IMR-90 (cell line): ENCODE measurements around the gene ZDHHC14. TPM values are rescaled to one million over a fixed set of nuclear protein-coding genes. Genes with fewer than 3 reads are reported as not detected.

Experiments used
- ATAC-seq: fragments of 200-7000 bp; cut with Tn5 transposase; 2 replicates; pipeline ENCODE4 v1.9.1; 2020; ENCODE audit warnings: low read depth, mild to moderate bottlenecking, moderate library complexity
- BruUV-seq: library from RNA; stranded (reverse); fragments of 400-500 nt; replicated peaks from 2 replicates; lab custom pipeline; 2021; lab: Mats Ljungman, UMichigan
- CTCF ChIA-PET: fragments of 300-600 bp; formaldehyde crosslinking; extraction: SDS; loops from one replicate; lab custom pipeline; 2021; ENCODE audit warnings: antibody characterized with exemption; lab: Yijun Ruan, JAX
- POLR2A ChIA-PET: fragments of 300-600 bp; sonication (Branson Sonifier 250); formaldehyde crosslinking; loops from one replicate; lab custom pipeline; 2022; ENCODE audit warnings: antibody characterized with exemption; ENCODE audit not compliant: unreplicated experiment; lab: Charles Lee
- DNase-seq: peaks from one replicate; pipeline ENCODE4 v3.0.0; 2013
- H2AFZ ChIP-seq: replicated peaks from 2 replicates; pipeline ENCODE3; 2013; ENCODE audit warnings: low read length, mild to moderate bottlenecking; ENCODE audit not compliant: poor library complexity
- H2AK5ac ChIP-seq: 2 replicates; pipeline ENCODE4 v1.6.1; 2013; ENCODE audit warnings: low read depth, low read length, inconsistent platforms
- H2AK9ac ChIP-seq: replicated peaks from 2 replicates; pipeline ENCODE3; 2013; ENCODE audit warnings: mild to moderate bottlenecking, low read depth, low read length, moderate library complexity; ENCODE audit not compliant: poor library complexity
- H2BK120ac ChIP-seq: 2 replicates; pipeline ENCODE4 v1.6.1; 2013; ENCODE audit warnings: low read depth, low read length, inconsistent platforms
- H2BK15ac ChIP-seq: 3 replicates; pipeline ENCODE4 v1.6.1; 2013; ENCODE audit warnings: low read depth, low read length, inconsistent platforms
- H2BK20ac ChIP-seq: 2 replicates; pipeline ENCODE4 v1.6.1; 2013; ENCODE audit warnings: low read depth, mild to moderate bottlenecking, inconsistent platforms, low read length, moderate library complexity
- H2BK5ac ChIP-seq: 2 replicates; pipeline ENCODE4 v1.6.1; 2013; ENCODE audit warnings: mild to moderate bottlenecking, low read depth, low read length, inconsistent platforms; ENCODE audit not compliant: poor library complexity, severe bottlenecking
- H3K14ac ChIP-seq: replicated peaks from 2 replicates; pipeline ENCODE4 v1.6.1; 2013; ENCODE audit warnings: low read depth, low read length, inconsistent platforms
- H3K18ac ChIP-seq: 2 replicates; pipeline ENCODE4 v1.6.1; 2013; ENCODE audit warnings: low read depth, low read length, control low read depth
- H3K23ac ChIP-seq: 2 replicates; pipeline ENCODE4 v1.6.1; 2013; ENCODE audit warnings: low read depth, low read length, inconsistent platforms
- H3K27ac ChIP-seq: 2 replicates; pipeline ENCODE4 v1.5.1; 2013; ENCODE audit warnings: mild to moderate bottlenecking, control low read depth, low read length; ENCODE audit not compliant: insufficient read depth
- H3K27me3 ChIP-seq: 2 replicates; pipeline ENCODE4 v1.6.1; 2013; ENCODE audit warnings: low read length; ENCODE audit not compliant: control insufficient read depth, insufficient read depth
- H3K36me3 ChIP-seq: 2 replicates; pipeline ENCODE4 v1.6.1; 2013; ENCODE audit warnings: low read length, mixed read lengths; ENCODE audit not compliant: control insufficient read depth, insufficient read depth
- H3K4ac ChIP-seq: 2 replicates; pipeline ENCODE4 v1.6.1; 2013; ENCODE audit warnings: low read depth, low read length, inconsistent platforms
- H3K4me1 ChIP-seq: 2 replicates; pipeline ENCODE4 v1.6.1; 2013; ENCODE audit warnings: low read length, mixed read lengths; ENCODE audit not compliant: control insufficient read depth, insufficient read depth
- H3K4me2 ChIP-seq: 2 replicates; pipeline ENCODE4 v1.6.1; 2013; ENCODE audit warnings: low read depth, mild to moderate bottlenecking, control low read depth, low read length, moderate library complexity
- H3K4me3 ChIP-seq: 2 replicates; pipeline ENCODE4 v1.5.1; 2013; ENCODE audit warnings: low read depth, mild to moderate bottlenecking, control low read depth, low read length, moderate library complexity; ENCODE audit not compliant: insufficient read depth
- H3K56ac ChIP-seq: 2 replicates; pipeline ENCODE4 v1.6.1; 2013; ENCODE audit warnings: low read length, inconsistent platforms; ENCODE audit not compliant: insufficient read depth; ENCODE audit errors: extremely low read depth
- H3K79me1 ChIP-seq, 2 experiments: 2 replicates each; pipeline ENCODE4 v1.6.1; 2013; ENCODE audit warnings: low read length in 2 of 2, inconsistent platforms in 1 of 2, low read depth in 1 of 2
- H3K9ac ChIP-seq: 2 replicates; pipeline ENCODE4 v1.6.1; 2013; ENCODE audit warnings: low read depth, low read length, control low read depth
- H3K9me1 ChIP-seq: 2 replicates; pipeline ENCODE4 v1.6.1; 2013; ENCODE audit warnings: low read length, inconsistent platforms; ENCODE audit not compliant: insufficient read depth
- H3K9me3 ChIP-seq: 2 replicates; pipeline ENCODE4 v1.6.1; 2013; ENCODE audit warnings: low read length; ENCODE audit not compliant: control insufficient read depth, insufficient read depth
- H4K20me1 ChIP-seq: 2 replicates; pipeline ENCODE4 v1.6.1; 2013; ENCODE audit warnings: low read length, inconsistent platforms; ENCODE audit not compliant: insufficient read depth
- H4K5ac ChIP-seq: 2 replicates; pipeline ENCODE4 v1.6.1; 2013; ENCODE audit warnings: mild to moderate bottlenecking, low read depth, low read length, control low read depth
- H4K8ac ChIP-seq, 2 experiments: 2 replicates each; pipeline ENCODE4 v1.6.1; 2013; ENCODE audit warnings: low read depth in 2 of 2, low read length in 2 of 2, control low read depth in 1 of 2, inconsistent platforms in 1 of 2
- H4K91ac ChIP-seq: 2 replicates; pipeline ENCODE4 v1.6.1; 2013; ENCODE audit warnings: low read depth, low read length, inconsistent platforms; ENCODE audit not compliant: insufficient read depth
- BHLHE40 ChIP-seq: fragments of 150-350 bp; IDR thresholded peaks from 2 replicates; pipeline ENCODE4 v1.6.1; 2016; ENCODE audit warnings: mild to moderate bottlenecking, low read depth, low read length
- CEBPB ChIP-seq: IDR thresholded peaks from 2 replicates; pipeline ENCODE4 v1.6.1; 2012; ENCODE audit warnings: low read depth, low read length, improper control_type of control experiment
- CHD1 ChIP-seq: IDR thresholded peaks from 2 replicates; pipeline ENCODE4 v1.6.1; 2012; ENCODE audit warnings: low read depth, low read length, improper control_type of control experiment
- CTCF ChIP-seq: conservative IDR thresholded peaks from 2 replicates; pipeline ENCODE4 v1.5.1; 2012; ENCODE audit warnings: mild to moderate bottlenecking, low read depth, low read length, improper control_type of control experiment
- ELK1 ChIP-seq: fragments of 150-350 bp; IDR thresholded peaks from 2 replicates; pipeline ENCODE4 v1.6.1; 2016; ENCODE audit warnings: low read depth, mild to moderate bottlenecking, low read length, moderate library complexity, borderline replicate concordance
- FOS ChIP-seq: fragments of 150-350 bp; IDR thresholded peaks from 2 replicates; pipeline ENCODE4 v1.6.1; 2016; ENCODE audit warnings: low read depth, low read length
- MAFK ChIP-seq: IDR thresholded peaks from 2 replicates; pipeline ENCODE4 v1.6.1; 2012; ENCODE audit warnings: low read depth, low read length, improper control_type of control experiment
- MAZ ChIP-seq: IDR thresholded peaks from 2 replicates; pipeline ENCODE4 v1.6.1; 2012; ENCODE audit warnings: low read depth, mild to moderate bottlenecking, low read length, improper control_type of control experiment, moderate library complexity, borderline replicate concordance
- MXI1 ChIP-seq: IDR thresholded peaks from 2 replicates; pipeline ENCODE4 v1.6.1; 2012; ENCODE audit warnings: low read depth, mild to moderate bottlenecking, low read length, moderate library complexity, borderline replicate concordance
- NFE2L2 ChIP-seq: fragments of 150-350 bp; IDR thresholded peaks from 2 replicates; pipeline ENCODE4 v1.6.1; 2016; ENCODE audit warnings: low read depth, mild to moderate bottlenecking, low read length
- POLR2A ChIP-seq: IDR thresholded peaks from 2 replicates; pipeline ENCODE4 v1.6.1; 2012; ENCODE audit warnings: mild to moderate bottlenecking, low read depth, low read length
- RAD21 ChIP-seq: IDR thresholded peaks from 2 replicates; pipeline ENCODE4 v1.6.1; 2012; ENCODE audit warnings: low read length, improper control_type of control experiment
- RCOR1 ChIP-seq: IDR thresholded peaks from 2 replicates; pipeline ENCODE4 v1.6.1; 2012; ENCODE audit warnings: mild to moderate bottlenecking, low read length, improper control_type of control experiment; ENCODE audit not compliant: insufficient replicate concordance
- RFX5 ChIP-seq: IDR thresholded peaks from 2 replicates; pipeline ENCODE4 v1.8.0; 2012; ENCODE audit warnings: low read depth, mild to moderate bottlenecking, low read length, moderate library complexity
- SMC3 ChIP-seq: fragments of 150-350 bp; IDR thresholded peaks from 2 replicates; pipeline ENCODE4 v1.6.1; 2016; ENCODE audit warnings: low read depth, mild to moderate bottlenecking, antibody characterized with exemption, low read length, moderate library complexity
- USF2 ChIP-seq: fragments of 150-350 bp; IDR thresholded peaks from 2 replicates; pipeline ENCODE4 v1.6.1; 2017; ENCODE audit warnings: mild to moderate bottlenecking, antibody characterized with exemption, low read length, low read depth
- WGBS, 2 experiments: methylation state at CpG; one replicate each; pipeline versions ENCODE4 v1.1.5 to v1.1.7; 2013; ENCODE audit warnings: missing lambda C conversion rate in 2 of 2; ENCODE audit not compliant: insufficient read length in 1 of 2; ENCODE audit errors: extremely low coverage in 2 of 2; 5-methylcytosine and 5-hydroxymethylcytosine counted together
- dilution Hi-C: fragments of 300-500 bp; cut with HindIII; formaldehyde crosslinking; loops from one replicate; pipeline ENCODE4 v1.14.3; 2018; ENCODE audit warnings: low sequenced_read_pairs; ENCODE audit not compliant: unreplicated experiment
- in situ Hi-C: fragments of 300-500 bp; cut with MboI; formaldehyde crosslinking; loops from 3 replicates; pipeline ENCODE4 v1.14.3; 2019; ENCODE audit warnings: low sequenced_read_pairs, inconsistent platforms, mixed read lengths
- intact Hi-C: fragments of 100-400 bp; cut with micrococcal nuclease; formaldehyde crosslinking; loops from 2 replicates; pipeline ENCODE4 v1.10.0; 2022
- polyA plus RNA-seq, 3 experiments: library from polyadenylated mRNA; depleted of rRNA; stranded (reverse); fragments of >200 nt; gene quantifications; 2 replicates each; pipeline ENCODE4 v1.2.3, GENCODE V29; 2012; ENCODE audit warnings: low replicate concordance in 1 of 3
- total RNA-seq: library from RNA; depleted of rRNA; stranded (reverse); fragments of >200 nt; gene quantifications from 2 replicates; pipeline ENCODE4 v1.2.3, GENCODE V29; 2012

ZDHHC14 gene
- total and polyA plus RNA-seq, 2 of the 4 experiments (the other 2 are of a cell fraction) = 0.90 to 2.0 TPM

- Histone ChIP-seq H3K4ac (no peak overlapping the region), H3K27ac (no peak overlapping the region), H4K5ac (no peak overlapping the region), H3K4me1 (no peaks in the 10 kb centered on the region; the same call in 1 of the 2 replicates), H3K9me1 (0 out of 2 replicates have a peak, but pooled peaks cover 7% of the 10 kb centered on the region), H4K20me1 (peaks cover 5% of the 10 kb centered on the region; the same call in 1 of the 2 replicates), H3K4me3 (no peak overlapping the region), H3K36me3 (no peaks in the 10 kb centered on the region), H2BK5ac (no peak overlapping the region), H4K91ac (no peak overlapping the region), H2AFZ (no peak overlapping the region), H3K9me3 (no peaks in the 10 kb centered on the region), H2AK5ac (no peak overlapping the region), H3K9ac (no peak overlapping the region), H3K4me2 (no peak overlapping the region), H4K8ac (no peak overlapping the region), H2AK9ac (no peak overlapping the region), H3K56ac (no peak overlapping the region), H2BK120ac (no peak overlapping the region), H3K27me3 (no peaks in the 10 kb centered on the region), H3K79me1 (no peaks in the 10 kb centered on the region; a peak in 1 of 4 replicates), H3K23ac (no peak overlapping the region), H2BK20ac (no peak overlapping the region), H2BK15ac (no peak overlapping the region), H3K18ac (no peak overlapping the region), H3K14ac (no peak overlapping the region)
- BruUV-seq = no TSS peak
- CTCF ChIA-PET = no interaction called here
- in situ Hi-C loops = no loop called here
- ATAC-seq (no peak), DNase-seq (no peak)
- POLR2A ChIA-PET = no interaction called here
- dilution Hi-C loops = no loop called here
- intact Hi-C loops = no loop called here
- 90% methylated on average over 5 of the region's 6 CpGs; no CpG with 5 or more reads in 1 of the 2 experiments for WGBS, 2 experiments
- no peak for TF ChIP-seq RAD21
- no peak for TF ChIP-seq CEBPB
- no peak for TF ChIP-seq SMC3
- no peak for TF ChIP-seq CHD1
- TF ChIP-seq RCOR1 = no peak
- no peak for TF ChIP-seq RFX5
- no peak for TF ChIP-seq NFE2L2
- TF ChIP-seq POLR2A = no peak
- no peak for TF ChIP-seq MAFK
- no peak for TF ChIP-seq CTCF
- no peak for TF ChIP-seq BHLHE40
- TF ChIP-seq MXI1 = no peak
- TF ChIP-seq USF2 = no peak
- TF ChIP-seq MAZ = no peak
- TF ChIP-seq ELK1 = no peak
- no peak for TF ChIP-seq FOS
Measured at GRCh38 chr6:157401734-157402338, 20.8 kb downstream of the ZDHHC14 start.
